Adipocyte (in vitro differentiated cells): ENCODE measurements around the gene SMG6.

ENCODE experiments used
- DNase-seq: peaks from one replicate; pipeline ENCODE4 v3.0.0-alpha.2; 2015; ENCODE audit warnings: low read depth
- H3K27me3 ChIP-seq: replicated peaks from 2 replicates; pipeline ENCODE4 v1.7.0; 2013; ENCODE audit warnings: mild to moderate bottlenecking, low read length, moderate library complexity; ENCODE audit not compliant: control insufficient read depth, insufficient read depth
- H3K36me3 ChIP-seq: 2 replicates; pipeline ENCODE4 v1.7.0; 2013; ENCODE audit warnings: low read length, mild to moderate bottlenecking, moderate library complexity; ENCODE audit not compliant: control insufficient read depth, insufficient read depth, severe bottlenecking
- H3K4me1 ChIP-seq: 2 replicates; pipeline ENCODE4 v1.7.0; 2013; ENCODE audit warnings: mild to moderate bottlenecking, low read length, moderate library complexity; ENCODE audit not compliant: control insufficient read depth, insufficient read depth
- H3K4me3 ChIP-seq: 2 replicates; pipeline ENCODE4 v1.7.0; 2013; ENCODE audit warnings: mild to moderate bottlenecking, low read length, moderate library complexity
- H3K9ac ChIP-seq: 2 replicates; pipeline ENCODE4 v1.7.0; 2013; ENCODE audit warnings: mild to moderate bottlenecking, low read length, moderate library complexity
- H3K9me3 ChIP-seq: 2 replicates; pipeline ENCODE4 v1.7.0; 2013; ENCODE audit warnings: mild to moderate bottlenecking, low read length, moderate library complexity; ENCODE audit not compliant: control insufficient read depth

SMG6 gene

GRCh38 chr17:2239882-2240430 lies 63.6 kb downstream of the SMG6 start:
- peaks cover 87% of the 10 kb centered on the region for H3K4me1 ChIP-seq
- peak overlapping the region; percentile 82 for H3K9ac ChIP-seq
- H3K36me3 ChIP-seq, result no peaks in the 10 kb centered on the region
- peak; percentile 86 for DNase-seq
- no peaks in the 10 kb centered on the region for H3K27me3 ChIP-seq
- H3K9me3 ChIP-seq, result no peaks in the 10 kb centered on the region
- H3K4me3 ChIP-seq, result peak overlapping the region; percentile 63

- Histone ChIP-seq H3K36me3 (no peaks in the 10 kb centered on the region), H3K9ac (peak overlapping the region; percentile 82), H3K9me3 (no peaks in the 10 kb centered on the region), H3K4me3 (peak overlapping the region; percentile 22), H3K4me1 (peaks cover 81% of the 10 kb centered on the region), H3K27me3 (no peaks in the 10 kb centered on the region)
- no peak for DNase-seq
Measured at GRCh38 chr17:2239170-2239551, 64.4 kb downstream of the SMG6 start.

GRCh38 chr17:2238432-2239169 lies 65.0 kb downstream of the SMG6 start:
- no peaks in the 10 kb centered on the region for H3K36me3 ChIP-seq

GRCh38 chr17:2237950-2238349 lies 65.6 kb downstream of the SMG6 start:
- DNase-seq, result peak; percentile 38
- Histone ChIP-seq H3K9me3 (no peaks in the 10 kb centered on the region), H3K27me3 (no peaks in the 10 kb centered on the region), H3K9ac (peak overlapping the region; percentile 82), H3K4me1 (peaks cover 79% of the 10 kb centered on the region), H3K4me3 (peak overlapping the region; percentile 57), H3K36me3 (no peaks in the 10 kb centered on the region)

More at GRCh38 chr17:2238432-2239169, 65.0 kb downstream of the SMG6 start:
- Histone ChIP-seq H3K4me1 (peaks cover 76% of the 10 kb centered on the region), H3K9me3 (no peaks in the 10 kb centered on the region), H3K27me3 (no peaks in the 10 kb centered on the region), H3K9ac (peak overlapping the region; percentile 82), H3K4me3 (peak overlapping the region; percentile 57)
- DNase-seq, result no peak

- Histone ChIP-seq H3K9me3 (no peaks in the 10 kb centered on the region), H3K4me1 (peaks cover 83% of the 10 kb centered on the region), H3K36me3 (no peaks in the 10 kb centered on the region), H3K27me3 (no peaks in the 10 kb centered on the region), H3K4me3 (no peak overlapping the region), H3K9ac (peak overlapping the region; percentile 82)
- DNase-seq, result no peak
Measured at GRCh38 chr17:2237521-2237921, 66.1 kb downstream of the SMG6 start.

GRCh38 chr17:2235792-2236366 lies 67.7 kb downstream of the SMG6 start:
- H3K9ac ChIP-seq, result peak overlapping the region; percentile 82

GRCh38 chr17:2235265-2235664 lies 68.3 kb downstream of the SMG6 start:
- no peaks in the 10 kb centered on the region for H3K36me3 ChIP-seq

More at GRCh38 chr17:2235792-2236366, 67.7 kb downstream of the SMG6 start:
- peaks cover 87% of the 10 kb centered on the region for H3K4me1 ChIP-seq
- no peaks in the 10 kb centered on the region for H3K36me3 ChIP-seq
- no peaks in the 10 kb centered on the region for H3K27me3 ChIP-seq
- H3K4me3 ChIP-seq, result peak overlapping the region; percentile 41
- DNase-seq, result no peak
- H3K9me3 ChIP-seq, result no peaks in the 10 kb centered on the region

GRCh38 chr17:2233441-2233947 lies 70.1 kb downstream of the SMG6 start:
- DNase-seq, result peak; percentile 37
- Histone ChIP-seq H3K27me3 (no peaks in the 10 kb centered on the region), H3K36me3 (no peaks in the 10 kb centered on the region), H3K4me1 (peaks cover 72% of the 10 kb centered on the region), H3K9ac (peak overlapping the region; percentile 68), H3K9me3 (no peaks in the 10 kb centered on the region), H3K4me3 (peak overlapping the region; percentile 47)

More at GRCh38 chr17:2235265-2235664, 68.3 kb downstream of the SMG6 start:
- H3K9ac ChIP-seq, result peak overlapping the region; percentile 62
- H3K9me3 ChIP-seq, result no peaks in the 10 kb centered on the region
- peak overlapping the region; percentile 41 for H3K4me3 ChIP-seq
- H3K4me1 ChIP-seq, result peaks cover 87% of the 10 kb centered on the region
- no peak for DNase-seq
- no peaks in the 10 kb centered on the region for H3K27me3 ChIP-seq

- Histone ChIP-seq H3K9ac (peak overlapping the region; percentile 68), H3K4me1 (peaks cover 59% of the 10 kb centered on the region), H3K9me3 (no peaks in the 10 kb centered on the region), H3K4me3 (peak overlapping the region; percentile 47), H3K36me3 (no peaks in the 10 kb centered on the region), H3K27me3 (no peaks in the 10 kb centered on the region)
- peak; percentile 33 for DNase-seq
Measured at GRCh38 chr17:2232244-2232638, 71.3 kb downstream of the SMG6 start.

GRCh38 chr17:2230877-2231276 lies 72.7 kb downstream of the SMG6 start:
- Histone ChIP-seq H3K4me3 (peak overlapping the region; percentile 7), H3K27me3 (no peaks in the 10 kb centered on the region), H3K4me1 (peaks cover 47% of the 10 kb centered on the region), H3K9ac (peak overlapping the region; percentile 68), H3K9me3 (no peaks in the 10 kb centered on the region), H3K36me3 (no peaks in the 10 kb centered on the region)
- DNase-seq, result no peak

- Histone ChIP-seq H3K4me3 (no peak overlapping the region), H3K36me3 (no peaks in the 10 kb centered on the region), H3K27me3 (no peaks in the 10 kb centered on the region), H3K9me3 (no peaks in the 10 kb centered on the region), H3K9ac (no peak overlapping the region), H3K4me1 (peaks cover 37% of the 10 kb centered on the region)
- DNase-seq, result peak; percentile 27
Measured at GRCh38 chr17:2227025-2227699, 76.4 kb downstream of the SMG6 start.
